ENCODE data around the gene JAML. TPM values are rescaled to one million over a fixed set of nuclear protein-coding genes. Genes with fewer than 3 reads are reported as not detected.

JAML gene
- total and polyA plus RNA-seq, 2 donors (not counting 1 experiment from before 2014, with no cell fraction given), result not detected

- Histone ChIP-seq H3K4me3 (replicated peaks in 1 of 4; ENCODE audit: control extremely low read depth in 1 of 4, insufficient read depth in 1 of 4, low read depth in 3 of 4, low read length in 4 of 4) (peak overlapping the region in 2 of 4 experiments; percentile 34 to 47), H3K27ac (ENCODE audit: insufficient read depth, low read length) (no peak overlapping the region), H3K36me3 (ENCODE audit: control insufficient read depth, insufficient read depth, low read length) (no peaks in the 10 kb centered on the region), H3K27me3 (ENCODE audit: control insufficient read depth, insufficient read depth, low read length) (peaks cover 7% of the 10 kb centered on the region), H2AFZ (ENCODE audit: low read length) (no peak overlapping the region), H3K4me1 (ENCODE audit: control insufficient read depth, extremely low read depth, insufficient read depth, low read length) (no peaks in the 10 kb centered on the region), H3K4me2 (ENCODE audit: extremely low read depth, insufficient read depth, low read length) (no peak overlapping the region), H3K79me2 (ENCODE audit: control insufficient read depth, insufficient read depth, low read length) (no peaks in the 10 kb centered on the region), H3K9me3 (ENCODE audit: control insufficient read depth, insufficient read depth, low read depth, low read length) (no peaks in the 10 kb centered on the region), H4K20me1 (ENCODE audit: control insufficient read depth, extremely low read depth, insufficient read depth, low read length) (no peaks in the 10 kb centered on the region), H3K9ac (ENCODE audit: insufficient read depth, low read length) (no peak overlapping the region)
- no peak for TF ChIP-seq EZH2 (IDR thresholded peaks at IDR 0.05; ENCODE audit: low read length, missing control alignments)
- TF ChIP-seq CTCF (conservative IDR thresholded peaks at IDR 0.05 in 1 of 2, IDR thresholded peaks at IDR 0.05 in 1 of 2; ENCODE audit: low read depth in 1 of 2, low read length in 2 of 2), result no peak
- DNase-seq (ENCODE audit: low read depth in 2 of 2), result peak; percentile 18 to 62
These were observed 49.5 kb downstream of the JAML start for GRCh38 chr11:118175031-118175992.

GRCh38 chr11:118174006-118174567, 50.7 kb downstream of the JAML start:
- Histone ChIP-seq H3K9ac (ENCODE audit: insufficient read depth, low read length) (no peak overlapping the region), H4K20me1 (ENCODE audit: control insufficient read depth, extremely low read depth, insufficient read depth, low read length) (no peaks in the 10 kb centered on the region), H3K4me3 (replicated peaks in 1 of 4; ENCODE audit: control extremely low read depth in 1 of 4, insufficient read depth in 1 of 4, low read depth in 3 of 4, low read length in 4 of 4) (no peak overlapping the region), H3K4me2 (ENCODE audit: extremely low read depth, insufficient read depth, low read length) (no peak overlapping the region), H3K27ac (ENCODE audit: insufficient read depth, low read length) (no peak overlapping the region), H3K27me3 (ENCODE audit: control insufficient read depth, insufficient read depth, low read length) (peaks cover 7% of the 10 kb centered on the region), H3K4me1 (ENCODE audit: control insufficient read depth, extremely low read depth, insufficient read depth, low read length) (no peaks in the 10 kb centered on the region), H3K36me3 (ENCODE audit: control insufficient read depth, insufficient read depth, low read length) (no peaks in the 10 kb centered on the region), H2AFZ (ENCODE audit: low read length) (no peak overlapping the region), H3K9me3 (ENCODE audit: control insufficient read depth, insufficient read depth, low read depth, low read length) (no peaks in the 10 kb centered on the region), H3K79me2 (ENCODE audit: control insufficient read depth, insufficient read depth, low read length) (no peaks in the 10 kb centered on the region)
- no peak for DNase-seq (ENCODE audit: low read depth in 2 of 2)
- TF ChIP-seq EZH2 (IDR thresholded peaks at IDR 0.05; ENCODE audit: low read length, missing control alignments) (no peak), CTCF (conservative IDR thresholded peaks at IDR 0.05 in 1 of 2, IDR thresholded peaks at IDR 0.05 in 1 of 2; ENCODE audit: low read depth in 1 of 2, low read length in 2 of 2) (no peak)

GRCh38 chr11:118172356-118172755, 52.5 kb downstream of the JAML start:
- H3K9ac ChIP-seq (ENCODE audit: insufficient read depth, low read length), result no peak overlapping the region
- DNase-seq (ENCODE audit: low read depth in 2 of 2), result no peak
- H3K9me3 ChIP-seq (ENCODE audit: control insufficient read depth, insufficient read depth, low read depth, low read length), result no peaks in the 10 kb centered on the region
- no peaks in the 10 kb centered on the region for H3K79me2 ChIP-seq (ENCODE audit: control insufficient read depth, insufficient read depth, low read length)
- TF ChIP-seq EZH2 (IDR thresholded peaks at IDR 0.05; ENCODE audit: low read length, missing control alignments) (no peak), CTCF (conservative IDR thresholded peaks at IDR 0.05 in 1 of 2, IDR thresholded peaks at IDR 0.05 in 1 of 2; ENCODE audit: low read depth in 1 of 2, low read length in 2 of 2) (no peak)
- H2AFZ ChIP-seq (ENCODE audit: low read length), result no peak overlapping the region
- no peaks in the 10 kb centered on the region for H3K4me1 ChIP-seq (ENCODE audit: control insufficient read depth, extremely low read depth, insufficient read depth, low read length)
- H3K27ac ChIP-seq (ENCODE audit: insufficient read depth, low read length), result no peak overlapping the region
- no peak overlapping the region for H3K4me3 ChIP-seq (replicated peaks in 1 of 4; ENCODE audit: control extremely low read depth in 1 of 4, insufficient read depth in 1 of 4, low read depth in 3 of 4, low read length in 4 of 4)
- H3K4me2 ChIP-seq (ENCODE audit: extremely low read depth, insufficient read depth, low read length), result no peak overlapping the region
- peaks cover 7% of the 10 kb centered on the region for H3K27me3 ChIP-seq (ENCODE audit: control insufficient read depth, insufficient read depth, low read length)
- no peaks in the 10 kb centered on the region for H4K20me1 ChIP-seq (ENCODE audit: control insufficient read depth, extremely low read depth, insufficient read depth, low read length)
- H3K36me3 ChIP-seq (ENCODE audit: control insufficient read depth, insufficient read depth, low read length), result no peaks in the 10 kb centered on the region

Measured in fibroblast of lung (primary cell).